ENCODE results near the gene NOS1AP. TPM values are rescaled to one million over a fixed set of nuclear protein-coding genes. Genes with fewer than 3 reads are reported as not detected.

NOS1AP gene
- total RNA-seq, 2 experiments from 2014 or later = not detected

- ChIA-PET POLR2A (no interaction called here), CTCF (ENCODE audit: unreplicated experiment) (no interaction called here)
- no peak for DNase-seq (ENCODE audit: low spot score)
- no peak overlapping the region for H3K4me3 ChIP-seq (ENCODE audit: low read depth, low read length, poor library complexity, severe bottlenecking)
- no peaks in the 10 kb centered on the region for H3K9me3 ChIP-seq (ENCODE audit: low read length)
- no peak overlapping the region for H2AFZ ChIP-seq (ENCODE audit: low read length)
- no peak overlapping the region for H3K4me2 ChIP-seq (ENCODE audit: low read length)
- no peaks in the 10 kb centered on the region for H4K20me1 ChIP-seq (ENCODE audit: insufficient read depth, low read length)
- TF ChIP-seq, protein P1, sequence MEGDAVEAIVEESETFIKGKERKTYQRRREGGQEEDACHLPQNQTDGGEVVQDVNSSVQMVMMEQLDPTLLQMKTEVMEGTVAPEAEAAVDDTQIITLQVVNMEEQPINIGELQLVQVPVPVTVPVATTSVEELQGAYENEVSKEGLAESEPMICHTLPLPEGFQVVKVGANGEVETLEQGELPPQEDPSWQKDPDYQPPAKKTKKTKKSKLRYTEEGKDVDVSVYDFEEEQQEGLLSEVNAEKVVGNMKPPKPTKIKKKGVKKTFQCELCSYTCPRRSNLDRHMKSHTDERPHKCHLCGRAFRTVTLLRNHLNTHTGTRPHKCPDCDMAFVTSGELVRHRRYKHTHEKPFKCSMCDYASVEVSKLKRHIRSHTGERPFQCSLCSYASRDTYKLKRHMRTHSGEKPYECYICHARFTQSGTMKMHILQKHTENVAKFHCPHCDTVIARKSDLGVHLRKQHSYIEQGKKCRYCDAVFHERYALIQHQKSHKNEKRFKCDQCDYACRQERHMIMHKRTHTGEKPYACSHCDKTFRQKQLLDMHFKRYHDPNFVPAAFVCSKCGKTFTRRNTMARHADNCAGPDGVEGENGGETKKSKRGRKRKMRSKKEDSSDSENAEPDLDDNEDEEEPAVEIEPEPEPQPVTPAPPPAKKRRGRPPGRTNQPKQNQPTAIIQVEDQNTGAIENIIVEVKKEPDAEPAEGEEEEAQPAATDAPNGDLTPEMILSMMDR (conservative IDR thresholded peaks at IDR 0.05; ENCODE audit: low read length) = no peak
- no peak for TF ChIP-seq EZH2phosphoT487 (IDR thresholded peaks at IDR 0.05; ENCODE audit: borderline replicate concordance, low read depth, low read length)
- H3K9me2 ChIP-seq (ENCODE audit: insufficient read depth, low read length) = no peaks in the 10 kb centered on the region
- no peak overlapping the region for H3K27ac ChIP-seq (ENCODE audit: low read depth, low read length, poor library complexity, severe bottlenecking)
- H3K36me3 ChIP-seq (ENCODE audit: insufficient read depth, low read length) = no peaks in the 10 kb centered on the region
- no peaks in the 10 kb centered on the region for H3K4me1 ChIP-seq (ENCODE audit: insufficient read depth, low read length, poor library complexity, severe bottlenecking)
- BruUV-seq (replicated peaks) = no TSS peak
- intact Hi-C loops (cut with micrococcal nuclease; ENCODE audit: unreplicated experiment) = no loop called here
- no peaks in the 10 kb centered on the region for H3K79me2 ChIP-seq (ENCODE audit: insufficient read depth, low read depth, low read length)
These were observed 41.4 kb downstream of the NOS1AP start for GRCh38 chr1:162110910-162111309.

DNA sequence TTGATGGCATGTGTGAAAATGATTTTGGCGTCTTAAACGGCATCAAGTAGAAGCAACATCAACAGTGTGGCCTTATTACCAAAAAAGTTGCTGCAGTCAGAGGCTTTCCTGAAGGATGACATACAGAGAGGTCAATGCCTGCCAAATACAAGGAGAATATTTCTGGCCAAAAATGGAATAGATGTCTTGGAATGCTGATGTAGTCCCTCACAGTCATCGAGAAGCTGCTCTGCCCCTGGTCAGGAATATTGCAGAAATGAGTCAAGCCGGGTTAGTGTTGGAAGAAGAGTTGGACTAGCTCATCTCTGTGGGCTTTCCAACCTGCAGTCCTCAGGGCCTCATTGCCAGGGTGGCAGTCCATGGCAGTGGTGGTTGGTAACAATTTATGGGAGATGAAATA is 42.1 kb downstream of the NOS1AP start:
- no peaks in the 10 kb centered on the region for H3K4me1 ChIP-seq (ENCODE audit: insufficient read depth, low read length, poor library complexity, severe bottlenecking)
- H4K20me1 ChIP-seq (ENCODE audit: insufficient read depth, low read length) = no peaks in the 10 kb centered on the region
- no peaks in the 10 kb centered on the region for H3K9me3 ChIP-seq (ENCODE audit: low read length)
- H3K9me2 ChIP-seq (ENCODE audit: insufficient read depth, low read length) = no peaks in the 10 kb centered on the region
- H3K36me3 ChIP-seq (ENCODE audit: insufficient read depth, low read length) = no peaks in the 10 kb centered on the region
- no TSS peak for BruUV-seq (replicated peaks)
- H3K79me2 ChIP-seq (ENCODE audit: insufficient read depth, low read depth, low read length) = no peaks in the 10 kb centered on the region
- TF ChIP-seq EZH2phosphoT487 (IDR thresholded peaks at IDR 0.05; ENCODE audit: borderline replicate concordance, low read depth, low read length) = no peak
- TF ChIP-seq, protein P1 (conservative IDR thresholded peaks at IDR 0.05; ENCODE audit: low read length) = no peak
- no peak overlapping the region for H3K27ac ChIP-seq (ENCODE audit: low read depth, low read length, poor library complexity, severe bottlenecking)
- no peak overlapping the region for H2AFZ ChIP-seq (ENCODE audit: low read length)
- ChIA-PET CTCF (ENCODE audit: unreplicated experiment) (no interaction called here), POLR2A (interaction anchor here (0.5 kb wide), 2 partner anchors 15 to 1335 kb away, joined by 3 read pairs; no protein-coding TSS in a partner anchor)
- intact Hi-C loops (cut with micrococcal nuclease; ENCODE audit: unreplicated experiment) = no loop called here
- H3K4me3 ChIP-seq (ENCODE audit: low read depth, low read length, poor library complexity, severe bottlenecking) = no peak overlapping the region
- DNase-seq (ENCODE audit: low spot score) = no peak
- no peak overlapping the region for H3K4me2 ChIP-seq (ENCODE audit: low read length)

- Histone ChIP-seq H3K4me3 (ENCODE audit: low read depth, low read length, poor library complexity, severe bottlenecking) (no peak overlapping the region), H3K9me2 (ENCODE audit: insufficient read depth, low read length) (no peaks in the 10 kb centered on the region), H3K4me2 (ENCODE audit: low read length) (no peak overlapping the region), H4K20me1 (ENCODE audit: insufficient read depth, low read length) (no peaks in the 10 kb centered on the region), H2AFZ (ENCODE audit: low read length) (no peak overlapping the region), H3K9me3 (ENCODE audit: low read length) (no peaks in the 10 kb centered on the region), H3K27ac (ENCODE audit: low read depth, low read length, poor library complexity, severe bottlenecking) (no peak overlapping the region), H3K79me2 (ENCODE audit: insufficient read depth, low read depth, low read length) (no peaks in the 10 kb centered on the region), H3K4me1 (ENCODE audit: insufficient read depth, low read length, poor library complexity, severe bottlenecking) (no peaks in the 10 kb centered on the region), H3K36me3 (ENCODE audit: insufficient read depth, low read length) (no peaks in the 10 kb centered on the region)
- TF ChIP-seq, protein P1 (conservative IDR thresholded peaks at IDR 0.05; ENCODE audit: low read length) = no peak
- TF ChIP-seq EZH2phosphoT487 (IDR thresholded peaks at IDR 0.05; ENCODE audit: borderline replicate concordance, low read depth, low read length) = no peak
- no peak for DNase-seq (ENCODE audit: low spot score)
- intact Hi-C loops (cut with micrococcal nuclease; ENCODE audit: unreplicated experiment) = no loop called here
- no TSS peak for BruUV-seq (replicated peaks)
- CTCF ChIA-PET (ENCODE audit: unreplicated experiment) = no interaction called here
- POLR2A ChIA-PET = no interaction called here
These were observed 43.9 kb downstream of the NOS1AP start for GRCh38 chr1:162113419-162113818.

All from OCI-LY7 (cell line).